ENCODE results near the gene MAGI2. TPM values are rescaled to one million over a fixed set of nuclear protein-coding genes. Genes with fewer than 3 reads are reported as not detected.
A peak's percentile ranks its signal among the peaks of the same experiment; 100 is the strongest.

The MAGI2 gene
- total and polyA plus RNA-seq, 2 experiments from 2014 or later = 10.4 to 26.4 TPM

- Histone ChIP-seq H3K27me3 (ENCODE audit: insufficient read depth) (no peaks in the 10 kb centered on the region), H3K79me2 (replicated peaks; ENCODE audit: insufficient read depth) (no peaks in the 10 kb centered on the region), H3K4me3 (no peak overlapping the region), H3K36me3 (ENCODE audit: insufficient read depth) (no peaks in the 10 kb centered on the region; the same call in 1 of the 2 replicates), H3F3A (replicated peaks; ENCODE audit: low read depth) (no peaks in the 10 kb centered on the region), H3K4me2 (no peak overlapping the region), H3K9me2 (ENCODE audit: insufficient read depth) (no peaks in the 10 kb centered on the region), H2AFZ (no peak overlapping the region), H3K27ac (ENCODE audit: low read depth) (no peak overlapping the region), H4K20me1 (replicated peaks; ENCODE audit: insufficient read depth) (no peaks in the 10 kb centered on the region), H3K4me1 (ENCODE audit: insufficient read depth) (peaks cover 14% of the 10 kb centered on the region; the same call in 1 of the 2 replicates)
- ATAC-seq (peak; percentile 52; the same call in 2 of the 3 replicates), DNase-seq (ENCODE audit: low spot score) (peak; percentile 64)
- Mint-ChIP-seq H3K27ac (no peak overlapping the region), H3K27me3 (ENCODE audit: insufficient read depth, low read depth, poor library complexity) (no peaks in the 10 kb centered on the region), H3K36me3 (ENCODE audit: low read depth) (peaks cover 2% of the 10 kb centered on the region; the same call in 1 of the 3 replicates), H3K4me1 (peaks cover 19% of the 10 kb centered on the region), H3K4me3 (no peak overlapping the region), H3K9me3 (no peaks in the 10 kb centered on the region)
- no peak for TF ChIP-seq JUNB (IDR thresholded peaks at IDR 0.05; ENCODE audit: unreplicated experiment)
- TF ChIP-seq ZNF114 (CRISPR knock-in tag; IDR thresholded peaks at IDR 0.05) = no peak
- no peak for TF ChIP-seq NANOG (IDR thresholded peaks at IDR 0.05; ENCODE audit: borderline replicate concordance)
- peak; percentile 70 to 73 for TF ChIP-seq CTCF (conservative IDR thresholded peaks at IDR 0.05; ENCODE audit: low read depth in 2 of 2)
- no peak for TF ChIP-seq POLR2AphosphoS5 (IDR thresholded peaks at IDR 0.05; ENCODE audit: low read depth)
Observed at GRCh38 chr7:78134256-78134655, 1319.2 kb downstream of the MAGI2 start.

- H2AFZ ChIP-seq = no peak overlapping the region
- H3K36me3 ChIP-seq (ENCODE audit: insufficient read depth) = no peaks in the 10 kb centered on the region; the same call in 1 of the 2 replicates
- Mint-ChIP-seq H3K9me3 (no peaks in the 10 kb centered on the region), H3K27ac (no peak overlapping the region), H3K4me3 (no peak overlapping the region; the same call in 2 of the 3 replicates), H3K27me3 (ENCODE audit: insufficient read depth, low read depth, poor library complexity) (no peaks in the 10 kb centered on the region), H3K36me3 (ENCODE audit: low read depth) (peaks cover 2% of the 10 kb centered on the region; the same call in 1 of the 3 replicates), H3K4me1 (peaks cover 32% of the 10 kb centered on the region)
- H3F3A ChIP-seq (replicated peaks; ENCODE audit: low read depth) = no peaks in the 10 kb centered on the region
- no peak overlapping the region for H3K27ac ChIP-seq (ENCODE audit: low read depth)
- H4K20me1 ChIP-seq (replicated peaks; ENCODE audit: insufficient read depth) = no peaks in the 10 kb centered on the region
- DNase-seq (ENCODE audit: low spot score) (peak; percentile 41), ATAC-seq (peak; percentile 46)
- H3K4me3 ChIP-seq = no peak overlapping the region
- no peaks in the 10 kb centered on the region for H3K9me2 ChIP-seq (ENCODE audit: insufficient read depth)
- H3K4me1 ChIP-seq (ENCODE audit: insufficient read depth) = peaks cover 24% of the 10 kb centered on the region; the same call in 1 of the 2 replicates
- H3K27me3 ChIP-seq (ENCODE audit: insufficient read depth) = no peaks in the 10 kb centered on the region
- no peaks in the 10 kb centered on the region for H3K79me2 ChIP-seq (replicated peaks; ENCODE audit: insufficient read depth)
- no peak overlapping the region; the same call in 1 of the 2 replicates for H3K4me2 ChIP-seq
- TF ChIP-seq ZNF114 (CRISPR knock-in tag; IDR thresholded peaks at IDR 0.05) (no peak), NANOG (IDR thresholded peaks at IDR 0.05; ENCODE audit: borderline replicate concordance) (no peak), CTCF (conservative IDR thresholded peaks at IDR 0.05; ENCODE audit: low read depth in 2 of 2) (no peak), ZNF462 (CRISPR knock-in tag; IDR thresholded peaks at IDR 0.05) (no peak), EZH2phosphoT487 (IDR thresholded peaks at IDR 0.05; ENCODE audit: unreplicated experiment) (no peak), POLR2AphosphoS5 (IDR thresholded peaks at IDR 0.05; ENCODE audit: low read depth) (no peak)
Observed at GRCh38 chr7:78130446-78131215, 1322.8 kb downstream of the MAGI2 start.
